ENCODE results near the gene SLC28A2. TPM values are rescaled to one million over a fixed set of nuclear protein-coding genes. Genes with fewer than 3 reads are reported as not detected.

The SLC28A2 gene
- total and polyA plus RNA-seq, 2 of the 13 experiments (the other 11 are each of a cell fraction or from before 2014, with no cell fraction given), result 0.01 to 0.11 TPM

- TF ChIP-seq ZNF770 (CRISPR knock-in tag; IDR thresholded peaks at IDR 0.05), result no peak
- TF ChIP-seq ZFP82 (CRISPR knock-in tag; IDR thresholded peaks at IDR 0.05; ENCODE audit: borderline replicate concordance), result no peak
- TF ChIP-seq MTA1 (CRISPR knock-in tag; IDR thresholded peaks at IDR 0.05; ENCODE audit: borderline replicate concordance), result no peak
- no peak for TF ChIP-seq STAG1 (CRISPR knock-in tag; IDR thresholded peaks at IDR 0.05)
- TF ChIP-seq DR1 (CRISPR knock-in tag; IDR thresholded peaks at IDR 0.05), result no peak
- no peak for TF ChIP-seq ZNF567 (CRISPR knock-in tag; IDR thresholded peaks at IDR 0.05; ENCODE audit: borderline replicate concordance)
- no peak for TF ChIP-seq NR0B2 (CRISPR knock-in tag; IDR thresholded peaks at IDR 0.05)
- TF ChIP-seq U2AF1 (optimal IDR thresholded peaks at IDR 0.05; ENCODE audit: low read depth, low read length), result no peak
- no peak for TF ChIP-seq THRA (CRISPR knock-in tag; IDR thresholded peaks at IDR 0.05; ENCODE audit: borderline replicate concordance)
- no peak for TF ChIP-seq ZNF710 (CRISPR knock-in tag; IDR thresholded peaks at IDR 0.05; ENCODE audit: borderline replicate concordance)
- TF ChIP-seq ZNF704 (CRISPR knock-in tag; IDR thresholded peaks at IDR 0.05; ENCODE audit: borderline replicate concordance), result no peak
- TF ChIP-seq RFX1 (IDR thresholded peaks at IDR 0.05), result no peak
- no peak; a peak in 1 of 4 replicates for TF ChIP-seq EP300 (IDR thresholded peaks at IDR 0.05; ENCODE audit: low read depth in 2 of 2, low read length in 2 of 2)
- TF ChIP-seq EP300 (CRISPR knock-in tag; IDR thresholded peaks at IDR 0.05; ENCODE audit: borderline replicate concordance), result no peak
- no peak for TF ChIP-seq YY1 (IDR thresholded peaks at IDR 0.05; ENCODE audit: insufficient read depth, insufficient replicate concordance, low read depth, low read length)
- no peak for TF ChIP-seq ZMAT3 (CRISPR knock-in tag; conservative IDR thresholded peaks at IDR 0.05)
- TF ChIP-seq, protein P1, sequence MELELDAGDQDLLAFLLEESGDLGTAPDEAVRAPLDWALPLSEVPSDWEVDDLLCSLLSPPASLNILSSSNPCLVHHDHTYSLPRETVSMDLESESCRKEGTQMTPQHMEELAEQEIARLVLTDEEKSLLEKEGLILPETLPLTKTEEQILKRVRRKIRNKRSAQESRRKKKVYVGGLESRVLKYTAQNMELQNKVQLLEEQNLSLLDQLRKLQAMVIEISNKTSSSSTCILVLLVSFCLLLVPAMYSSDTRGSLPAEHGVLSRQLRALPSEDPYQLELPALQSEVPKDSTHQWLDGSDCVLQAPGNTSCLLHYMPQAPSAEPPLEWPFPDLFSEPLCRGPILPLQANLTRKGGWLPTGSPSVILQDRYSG (CRISPR knock-in tag; IDR thresholded peaks at IDR 0.05), result no peak
- TF ChIP-seq KLF9 (CRISPR knock-in tag; IDR thresholded peaks at IDR 0.05; ENCODE audit: low read depth), result no peak
- TF ChIP-seq ZFX (CRISPR knock-in tag; IDR thresholded peaks at IDR 0.05; ENCODE audit: low read depth), result no peak
- TF ChIP-seq BRF2 (CRISPR knock-in tag; IDR thresholded peaks at IDR 0.05), result no peak
Measured at GRCh38 chr15:45262906-45263461, 10.9 kb downstream of the SLC28A2 start (continued).
